ENCODE data around the gene SLC12A7. TPM values are rescaled to one million over a fixed set of nuclear protein-coding genes. Genes with fewer than 3 reads are reported as not detected.
"Not testable (repeated sequence)": the region's sequence is repeated elsewhere in the genome, so short reads cannot be mapped to it uniquely, and the experiment has no call there.

The SLC12A7 gene
- total and polyA plus RNA-seq, 9 donors, result 5.9 to 33.9 (median 23.0) TPM

DNA sequence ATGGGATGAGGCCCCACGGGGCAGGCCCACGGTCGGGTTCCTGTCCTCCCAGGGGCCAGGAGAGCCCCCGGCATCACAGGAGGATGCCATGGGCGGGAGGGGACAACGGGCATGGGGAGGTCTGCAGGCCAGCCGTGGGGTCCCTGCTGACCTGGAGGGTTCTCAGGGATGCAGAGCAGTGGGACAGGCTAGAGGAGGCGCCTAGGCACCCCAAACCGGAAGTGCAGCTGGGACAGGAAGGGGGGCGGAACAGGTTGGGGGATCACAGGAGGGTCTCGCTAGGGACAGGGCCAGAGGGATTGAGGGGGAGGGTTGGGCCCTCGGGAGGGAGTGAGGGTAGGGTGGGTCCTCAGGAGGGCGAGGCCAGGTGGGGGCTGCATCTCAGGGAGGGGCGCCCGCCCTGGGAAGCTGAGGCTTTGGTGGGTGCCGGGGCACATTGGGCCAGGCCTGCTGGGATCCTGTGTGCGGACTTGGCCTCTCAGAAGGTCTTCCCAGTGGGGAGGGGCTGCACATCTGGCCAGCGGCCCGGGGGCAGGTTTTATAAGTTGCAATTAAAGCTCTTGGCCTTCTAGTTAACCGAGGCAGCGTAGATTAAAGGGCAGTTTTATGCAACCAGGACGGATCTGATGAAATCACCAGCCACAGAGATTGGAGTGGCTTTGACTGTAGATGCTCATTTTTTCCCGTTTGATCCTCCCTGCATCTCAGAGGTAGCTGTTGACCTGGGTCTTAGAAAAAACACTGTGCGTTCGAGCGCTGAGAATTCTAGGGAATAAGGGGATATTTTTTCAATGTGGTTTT is 83.2 kb downstream of the SLC12A7 start:
- no peak for TF ChIP-seq POLR2A (IDR thresholded peaks at IDR 0.05)
- TF ChIP-seq EP300 (IDR thresholded peaks at IDR 0.05), result no peak
- TF ChIP-seq, protein P1, sequence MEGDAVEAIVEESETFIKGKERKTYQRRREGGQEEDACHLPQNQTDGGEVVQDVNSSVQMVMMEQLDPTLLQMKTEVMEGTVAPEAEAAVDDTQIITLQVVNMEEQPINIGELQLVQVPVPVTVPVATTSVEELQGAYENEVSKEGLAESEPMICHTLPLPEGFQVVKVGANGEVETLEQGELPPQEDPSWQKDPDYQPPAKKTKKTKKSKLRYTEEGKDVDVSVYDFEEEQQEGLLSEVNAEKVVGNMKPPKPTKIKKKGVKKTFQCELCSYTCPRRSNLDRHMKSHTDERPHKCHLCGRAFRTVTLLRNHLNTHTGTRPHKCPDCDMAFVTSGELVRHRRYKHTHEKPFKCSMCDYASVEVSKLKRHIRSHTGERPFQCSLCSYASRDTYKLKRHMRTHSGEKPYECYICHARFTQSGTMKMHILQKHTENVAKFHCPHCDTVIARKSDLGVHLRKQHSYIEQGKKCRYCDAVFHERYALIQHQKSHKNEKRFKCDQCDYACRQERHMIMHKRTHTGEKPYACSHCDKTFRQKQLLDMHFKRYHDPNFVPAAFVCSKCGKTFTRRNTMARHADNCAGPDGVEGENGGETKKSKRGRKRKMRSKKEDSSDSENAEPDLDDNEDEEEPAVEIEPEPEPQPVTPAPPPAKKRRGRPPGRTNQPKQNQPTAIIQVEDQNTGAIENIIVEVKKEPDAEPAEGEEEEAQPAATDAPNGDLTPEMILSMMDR (IDR thresholded peaks at IDR 0.05), result no peak
- 76 to 80% (median 76%) methylated on average over 25 to 26 of the region's 26 CpGs for WGBS, 3 donors
- H3K4me1 ChIP-seq (ENCODE audit: insufficient read depth), result no peaks in the 10 kb centered on the region
- H3K27ac ChIP-seq, result no peak overlapping the region
- intact Hi-C loops (cut with DNase I), result no loop called here
- no peaks in the 10 kb centered on the region for H3K36me3 ChIP-seq
- H3K9me3 ChIP-seq, result no peaks in the 10 kb centered on the region
- peak in 1 of 5 donors; percentile 9 for DNase-seq
- no peak overlapping the region for H3K4me3 ChIP-seq
- no peaks in the 10 kb centered on the region for H3K27me3 ChIP-seq

- H3K4me1 ChIP-seq (ENCODE audit: insufficient read depth), result no peaks in the 10 kb centered on the region
- intact Hi-C loops (cut with DNase I), result no loop called here
- 86 to 89% (median 87%) methylated on average over 39 to 40 of the region's 40 CpGs for WGBS, 3 donors
- H3K4me3 ChIP-seq, result no peak overlapping the region
- H3K36me3 ChIP-seq, result no peaks in the 10 kb centered on the region
- no peaks in the 10 kb centered on the region for H3K9me3 ChIP-seq
- H3K27ac ChIP-seq, result no peak overlapping the region
- H3K27me3 ChIP-seq, result no peaks in the 10 kb centered on the region
- DNase-seq, result peak in 1 of 5 donors; percentile 13
- TF ChIP-seq POLR2A (IDR thresholded peaks at IDR 0.05), result no peak
- no peak for TF ChIP-seq EP300 (IDR thresholded peaks at IDR 0.05)
- TF ChIP-seq, protein P1 (IDR thresholded peaks at IDR 0.05), result no peak
These were observed 84.0 kb downstream of the SLC12A7 start for GRCh38 chr5:1027631-1028441.

DNA sequence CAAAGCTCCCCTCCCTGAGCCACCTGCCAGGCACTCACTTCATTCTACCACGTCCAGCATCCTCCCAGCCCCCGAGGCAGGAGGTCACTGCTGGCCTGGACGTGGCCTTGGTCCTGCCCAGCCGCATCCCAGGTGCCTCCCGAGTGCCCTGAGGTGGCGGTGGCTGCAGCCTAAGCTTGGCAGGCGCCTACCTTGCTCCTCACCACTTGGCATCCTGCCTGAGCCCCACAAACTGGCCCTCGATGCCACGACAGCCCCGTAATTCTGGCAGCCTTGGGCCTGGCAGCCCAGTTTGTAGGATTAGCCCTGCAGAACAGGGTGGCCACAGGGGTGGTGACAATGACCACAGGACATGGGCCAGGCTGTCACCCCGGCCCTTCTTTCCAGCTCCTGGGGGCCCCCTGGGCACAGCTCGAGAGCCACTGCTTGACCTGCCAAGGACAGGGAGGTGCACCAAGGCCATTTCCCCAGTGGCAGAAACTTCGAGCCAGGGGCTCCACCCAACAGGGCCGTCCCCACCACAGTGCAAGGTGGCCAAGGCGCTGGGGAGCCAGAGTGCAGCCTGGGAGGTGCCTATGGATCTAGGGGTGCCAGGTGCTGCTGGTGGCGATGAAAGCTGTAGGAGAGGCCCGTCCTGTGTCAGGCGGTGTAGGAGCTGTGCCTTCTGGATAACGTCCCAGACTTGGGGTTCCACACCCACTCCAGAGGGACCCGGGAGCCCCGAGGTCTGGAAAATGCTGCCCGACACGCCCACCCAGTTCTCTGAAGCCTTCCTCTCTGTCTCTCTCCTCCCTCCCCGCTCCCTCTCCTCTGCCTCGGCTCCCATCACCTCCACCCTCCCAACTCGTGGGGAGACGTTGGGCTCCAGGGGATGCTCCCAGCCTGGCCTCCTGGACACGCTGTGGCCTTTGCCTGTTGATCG is 84.9 kb downstream of the SLC12A7 start:
- H3K4me3 ChIP-seq, result no peak overlapping the region
- WGBS, 3 donors, result 80 to 85% (median 83%) methylated on average over 29 of the region's 29 CpGs
- H3K27ac ChIP-seq, result no peak overlapping the region
- H3K27me3 ChIP-seq, result no peaks in the 10 kb centered on the region
- intact Hi-C loops (cut with DNase I), result no loop called here
- DNase-seq, result peak in 1 of 5 donors; percentile 10
- H3K9me3 ChIP-seq, result no peaks in the 10 kb centered on the region
- no peaks in the 10 kb centered on the region for H3K4me1 ChIP-seq (ENCODE audit: insufficient read depth)
- TF ChIP-seq EP300 (IDR thresholded peaks at IDR 0.05), result no peak
- no peak for TF ChIP-seq POLR2A (IDR thresholded peaks at IDR 0.05)
- TF ChIP-seq, protein P1 (IDR thresholded peaks at IDR 0.05), result no peak
- no peaks in the 10 kb centered on the region for H3K36me3 ChIP-seq

DNA sequence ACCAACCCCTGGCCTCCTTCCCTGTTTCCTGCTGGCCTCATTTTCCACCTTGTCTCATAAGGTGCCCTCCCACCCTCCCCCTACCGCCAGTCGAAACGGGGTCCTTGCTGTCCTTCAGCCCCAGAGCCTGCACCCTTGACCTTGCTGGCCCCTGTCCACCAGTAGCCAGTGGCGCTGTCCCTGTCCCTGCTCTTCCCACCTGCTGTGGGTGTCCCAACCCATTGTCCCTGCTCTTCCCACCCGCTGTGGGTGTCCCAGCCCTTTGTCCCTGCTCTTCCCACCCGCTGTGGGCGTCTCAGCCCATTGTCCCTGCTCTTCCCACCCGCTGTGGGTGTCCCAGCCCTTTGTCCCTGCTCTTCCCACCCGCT is 89.9 kb downstream of the SLC12A7 start:
- H3K27me3 ChIP-seq; H3K27ac ChIP-seq; H3K4me1 ChIP-seq (ENCODE audit: insufficient read depth); H3K36me3 ChIP-seq; H3K9me3 ChIP-seq; intact Hi-C loops (cut with DNase I); H3K4me3 ChIP-seq: not testable (repeated sequence)
- 74 to 81% (median 81%) methylated on average over 8 to 9 of the region's 9 CpGs for WGBS, 3 donors
- peak in 1 of 5 donors; percentile 15 for DNase-seq

Measured in ovary (tissue), 9 donors.